GM12874 (cell line): ENCODE data around the gene IGSF8.

Experiments
- TF ChIP-seq, protein P1 (sequence below): IDR thresholded peaks from 2 replicates; pipeline ENCODE4 v1.5.1; 2011; ENCODE audit warnings: low read depth, mild to moderate bottlenecking, control low read depth, low read length, moderate library complexity; ENCODE audit not compliant: insufficient read depth

Gene IGSF8

DNA sequence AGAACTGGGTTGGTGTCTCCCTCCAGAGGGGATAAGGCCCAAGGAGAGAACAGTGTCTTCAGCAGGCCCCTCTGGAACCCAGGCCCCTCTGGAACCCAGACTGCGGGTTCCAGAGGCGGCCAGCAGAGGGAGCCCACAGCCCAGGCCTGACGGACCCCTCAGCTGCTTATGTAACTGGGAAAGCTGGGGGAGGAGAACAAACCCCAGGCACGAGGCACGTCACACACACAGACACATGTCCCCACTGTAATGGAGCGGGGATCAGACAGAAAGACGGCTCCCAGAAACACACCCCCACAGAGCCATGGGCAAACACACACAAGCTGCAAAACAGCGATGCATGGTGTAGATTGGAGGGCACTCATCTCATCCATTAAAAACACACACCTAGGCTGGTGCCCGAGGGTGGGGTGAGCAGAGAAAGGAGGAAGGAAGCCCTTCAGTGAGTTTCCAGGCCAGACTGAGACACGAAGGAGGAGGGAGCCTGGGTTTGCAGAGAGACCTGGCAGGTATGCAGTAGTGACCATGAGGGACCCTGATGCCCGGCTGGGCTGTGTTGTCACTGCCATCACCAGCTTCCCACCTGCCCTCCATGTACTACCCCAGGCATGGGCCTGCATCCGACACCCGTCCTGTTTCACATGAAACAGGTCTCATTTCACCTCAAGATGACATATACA is 2.8 kb upstream of the IGSF8 start:
- TF ChIP-seq, protein P1, sequence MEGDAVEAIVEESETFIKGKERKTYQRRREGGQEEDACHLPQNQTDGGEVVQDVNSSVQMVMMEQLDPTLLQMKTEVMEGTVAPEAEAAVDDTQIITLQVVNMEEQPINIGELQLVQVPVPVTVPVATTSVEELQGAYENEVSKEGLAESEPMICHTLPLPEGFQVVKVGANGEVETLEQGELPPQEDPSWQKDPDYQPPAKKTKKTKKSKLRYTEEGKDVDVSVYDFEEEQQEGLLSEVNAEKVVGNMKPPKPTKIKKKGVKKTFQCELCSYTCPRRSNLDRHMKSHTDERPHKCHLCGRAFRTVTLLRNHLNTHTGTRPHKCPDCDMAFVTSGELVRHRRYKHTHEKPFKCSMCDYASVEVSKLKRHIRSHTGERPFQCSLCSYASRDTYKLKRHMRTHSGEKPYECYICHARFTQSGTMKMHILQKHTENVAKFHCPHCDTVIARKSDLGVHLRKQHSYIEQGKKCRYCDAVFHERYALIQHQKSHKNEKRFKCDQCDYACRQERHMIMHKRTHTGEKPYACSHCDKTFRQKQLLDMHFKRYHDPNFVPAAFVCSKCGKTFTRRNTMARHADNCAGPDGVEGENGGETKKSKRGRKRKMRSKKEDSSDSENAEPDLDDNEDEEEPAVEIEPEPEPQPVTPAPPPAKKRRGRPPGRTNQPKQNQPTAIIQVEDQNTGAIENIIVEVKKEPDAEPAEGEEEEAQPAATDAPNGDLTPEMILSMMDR = peak; percentile 94

DNA sequence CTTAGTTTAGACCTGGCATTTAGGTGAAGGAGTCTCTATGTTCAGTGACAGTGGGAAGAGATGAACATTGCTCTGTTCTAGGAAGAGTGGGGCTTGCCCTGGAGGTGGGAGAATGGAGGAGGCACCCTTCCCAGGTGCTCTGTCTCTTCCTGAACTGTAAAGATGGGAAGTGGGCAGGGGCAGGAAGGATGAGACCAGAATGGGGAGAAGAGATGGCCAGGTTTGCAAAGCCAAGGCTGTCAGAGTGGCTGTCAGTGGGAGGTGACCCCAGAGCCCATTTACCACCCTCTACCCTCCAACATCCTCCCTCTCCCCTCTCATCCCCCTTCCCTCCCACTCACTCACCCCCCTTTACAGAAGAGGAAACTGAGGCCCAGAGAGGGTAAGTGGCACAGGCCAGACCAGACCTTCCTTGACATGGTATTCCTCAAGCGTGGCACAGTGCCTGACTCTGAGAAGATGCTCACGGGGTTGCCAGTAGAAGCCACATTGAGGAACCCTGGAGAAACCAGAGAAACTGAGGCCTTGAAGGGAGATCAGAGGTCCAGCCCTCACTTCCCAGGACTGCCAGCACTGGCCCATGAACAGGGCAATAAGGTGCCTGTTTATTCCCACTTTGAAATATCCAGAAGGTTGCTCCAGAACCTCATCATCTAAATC is 1.4 kb upstream of the IGSF8 start:
- TF ChIP-seq, protein P1 = no peak

DNA sequence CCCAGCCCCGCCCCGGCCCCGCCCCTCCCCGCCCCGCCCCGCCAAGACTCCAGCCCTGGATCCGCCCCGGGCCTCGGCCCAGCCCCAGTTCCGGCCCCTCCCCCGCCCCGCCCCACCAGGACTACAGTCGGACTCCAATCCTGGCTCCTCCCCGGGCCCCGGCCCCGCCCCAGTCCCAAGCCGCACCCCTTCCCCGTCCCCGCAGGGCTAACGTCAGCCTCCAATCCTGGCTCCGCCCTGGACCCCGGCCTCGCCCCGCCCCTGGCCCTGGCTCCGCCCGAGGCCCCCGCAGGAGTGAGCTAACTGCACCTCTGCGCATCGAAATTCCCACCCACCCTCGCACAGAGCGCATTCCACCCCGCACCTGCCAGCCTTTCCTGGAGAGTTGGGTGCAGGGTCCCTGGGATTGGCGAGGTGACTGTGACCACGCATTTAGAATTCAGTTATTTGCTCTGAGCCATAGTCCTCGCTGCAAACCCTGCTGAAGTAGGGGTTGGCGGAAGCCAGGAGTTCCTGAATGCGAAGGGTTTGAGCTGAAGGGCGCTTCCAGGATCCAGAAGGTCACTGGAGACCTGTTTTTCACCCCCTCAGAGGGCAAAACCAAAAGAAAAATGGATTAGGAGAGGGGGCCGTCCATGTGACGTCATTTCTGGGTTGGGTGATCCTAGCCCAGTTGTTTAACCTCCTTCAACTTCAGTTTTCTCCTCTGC is 588 bp upstream of the IGSF8 start:
- TF ChIP-seq, protein P1 = no peak

DNA sequence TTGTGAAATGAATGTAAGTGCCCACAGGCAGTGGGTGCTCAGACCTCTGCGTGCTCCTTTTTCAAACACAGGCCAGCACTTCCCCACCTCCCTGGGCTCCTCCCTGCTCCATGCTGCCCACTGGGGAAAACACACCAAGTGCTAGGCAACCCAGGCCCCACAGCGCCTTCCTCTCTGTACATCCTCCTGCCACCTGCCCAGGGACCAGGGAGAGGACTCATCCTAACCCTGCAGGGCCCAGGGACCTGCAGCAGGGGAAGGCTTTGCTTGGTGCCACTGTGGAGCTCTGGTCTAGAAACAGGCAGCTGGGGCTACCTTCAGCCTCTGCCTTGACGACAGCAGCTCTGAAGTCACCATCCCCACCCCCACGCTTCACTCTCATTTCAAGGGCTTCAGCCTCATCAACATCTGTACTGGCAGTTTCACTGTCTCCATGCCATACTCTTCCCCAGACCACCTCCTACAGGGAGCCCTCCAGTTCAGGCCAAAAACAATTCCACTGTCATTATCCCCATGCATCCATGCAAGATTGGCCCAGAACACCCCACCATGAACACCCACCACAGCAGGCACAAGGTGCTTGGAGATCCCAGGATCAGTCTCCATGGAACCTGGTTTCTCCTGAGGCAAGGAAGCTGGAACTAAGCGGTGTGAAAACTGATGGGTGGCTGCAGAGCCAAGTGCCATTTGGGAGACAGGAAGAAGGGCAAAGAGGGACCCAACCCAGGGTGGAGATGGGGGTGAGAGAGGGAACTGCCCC is 1.1 kb downstream of the IGSF8 start:
- TF ChIP-seq, protein P1 = no peak

DNA sequence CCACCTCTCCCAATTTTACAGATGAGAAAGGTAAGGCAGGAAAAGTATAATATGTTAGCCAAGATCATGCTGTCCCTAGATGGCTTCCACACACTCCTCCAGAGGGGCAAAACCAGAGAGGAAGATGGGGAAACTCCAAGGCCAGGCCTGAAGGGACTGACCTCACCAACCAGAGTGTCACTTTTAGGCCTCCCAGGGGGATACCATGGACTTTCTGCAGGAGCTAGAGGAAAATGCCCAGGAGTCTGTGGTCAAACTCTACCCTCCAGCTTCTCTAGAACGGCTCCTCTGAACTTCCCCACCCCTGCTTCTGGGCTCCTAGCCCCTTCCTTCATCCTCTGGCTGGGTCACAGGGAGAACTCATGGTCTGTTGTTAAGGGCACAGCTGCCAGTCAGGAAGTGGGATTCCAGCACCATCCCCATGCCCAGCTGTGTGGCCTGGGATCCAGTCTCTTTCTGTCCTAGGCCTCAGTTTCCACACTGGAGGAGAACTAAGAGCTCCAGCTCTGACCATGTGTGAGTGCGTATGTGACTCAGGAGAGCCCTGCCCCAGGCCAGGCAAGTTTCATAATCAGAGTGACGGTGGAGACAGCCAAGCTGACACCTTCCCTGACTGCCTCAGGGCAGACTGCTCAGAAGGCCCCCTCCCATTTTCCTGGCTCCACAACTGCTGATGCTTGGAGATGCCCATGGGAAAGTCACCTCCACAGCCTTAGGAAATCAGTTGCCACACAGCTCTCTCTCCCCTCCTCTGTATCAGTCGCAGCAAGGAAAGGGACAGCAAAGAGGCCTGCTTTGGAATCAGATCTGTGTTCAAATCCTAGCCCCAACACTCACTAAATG is 1.9 kb downstream of the IGSF8 start:
- TF ChIP-seq, protein P1 = no peak

DNA sequence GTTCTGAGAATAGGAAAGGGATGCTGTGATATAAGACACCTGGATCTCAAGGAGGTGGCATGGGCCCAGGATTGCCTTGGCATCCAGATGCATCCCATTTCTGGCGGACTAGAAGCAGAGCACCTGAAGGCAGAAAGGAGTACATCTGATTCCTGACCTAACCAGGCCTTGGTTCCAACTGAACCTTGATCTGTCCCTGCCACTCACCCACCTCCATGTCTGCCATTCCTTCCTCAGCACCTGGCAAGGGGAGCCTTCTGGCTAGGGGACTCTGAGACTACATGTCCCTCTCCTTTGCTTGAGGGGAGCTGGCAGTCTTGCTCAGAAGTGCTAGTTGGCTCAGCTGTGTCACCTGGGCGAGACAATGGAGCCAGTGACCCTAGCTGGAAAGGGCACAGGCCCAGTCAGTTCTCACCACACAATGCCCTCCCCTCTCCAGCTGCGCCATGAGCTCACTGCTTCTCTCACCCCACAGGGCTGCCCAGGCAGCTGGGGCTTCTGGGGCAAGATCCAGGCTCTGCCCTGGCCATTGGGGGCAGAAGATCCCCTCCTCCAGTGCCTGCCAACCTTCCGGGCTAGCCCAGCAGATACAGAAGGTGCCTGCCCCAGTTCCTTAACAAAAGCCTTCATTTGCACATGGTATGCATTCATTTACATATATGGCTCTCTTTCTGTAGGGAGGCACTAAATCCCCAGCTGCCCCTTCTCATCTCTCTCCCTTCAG is 2.9 kb downstream of the IGSF8 start:
- TF ChIP-seq, protein P1 = no peak
